NCI-H1436 treated with DMSO at 0.1 percent for 48 hours (cell line): Measurements from ENCODE around the gene MBD3.

ENCODE experiments used
- DNase-seq: peaks from one replicate; lab custom pipeline; 2025; lab: John Stamatoyannopoulos, UW

The MBD3 gene

DNA sequence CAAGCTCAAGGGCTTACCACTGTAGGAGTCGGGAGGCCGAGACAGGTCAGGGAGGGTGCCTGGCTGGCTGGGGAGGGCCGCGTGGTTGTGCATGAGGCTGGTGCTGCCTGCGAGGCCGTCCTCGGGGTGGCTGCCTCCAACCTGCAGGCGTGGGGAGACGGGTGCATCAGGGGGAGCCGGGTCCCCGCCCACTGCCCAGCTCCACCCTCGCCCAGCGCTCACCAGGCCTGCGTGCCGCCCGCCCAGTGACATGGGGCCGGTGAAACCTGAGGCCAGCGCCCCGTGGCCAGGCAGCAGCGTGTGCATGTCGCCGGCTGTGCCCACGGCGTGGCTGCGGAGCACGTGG is 26.4 kb upstream of the MBD3 start:
- DNase-seq, result no peak

DNA sequence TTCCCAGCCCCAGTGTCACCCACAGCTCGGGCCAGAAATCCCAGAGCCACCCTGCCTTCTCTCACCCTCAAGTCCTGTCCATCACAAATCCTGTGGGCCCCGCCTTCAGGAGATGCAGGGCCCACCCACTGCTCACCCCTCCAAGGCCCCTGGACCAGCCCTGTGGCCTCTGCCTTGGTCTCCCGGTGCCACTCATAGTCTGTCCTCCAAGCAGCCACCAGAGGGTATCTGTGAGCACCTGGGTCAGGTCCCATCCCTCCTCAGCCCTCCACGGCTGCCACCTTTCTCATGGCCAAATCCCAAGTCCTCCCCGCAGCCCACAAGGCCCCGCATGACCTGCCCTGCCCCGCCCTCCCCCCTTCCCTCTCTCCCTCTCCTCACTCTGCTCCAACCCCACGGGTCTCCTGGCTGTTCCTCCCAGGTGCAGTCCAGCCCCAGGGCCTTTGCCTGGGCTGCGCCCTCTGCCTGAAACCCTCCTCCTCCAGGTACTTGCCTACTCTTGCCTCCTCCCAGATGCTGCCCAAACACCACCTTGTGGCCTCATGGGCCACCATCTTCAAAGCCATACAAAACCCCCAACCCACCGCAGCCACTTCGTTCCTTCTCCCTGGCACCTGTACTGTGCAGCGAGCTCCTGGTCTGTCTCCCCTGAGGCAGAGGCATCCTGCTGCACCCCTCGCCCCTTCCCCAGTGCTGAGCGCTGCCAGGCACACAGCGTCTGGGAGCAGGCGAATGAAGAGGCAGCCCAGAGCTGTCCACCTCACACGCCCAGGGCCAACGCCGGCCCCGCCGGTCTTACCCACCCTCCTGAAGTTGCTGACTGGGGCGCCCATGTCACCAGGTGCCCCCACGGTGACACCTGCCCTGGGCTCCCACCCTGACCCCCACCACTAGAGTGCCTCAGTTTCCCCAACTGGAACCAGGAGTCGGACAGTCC is 25.8 kb upstream of the MBD3 start:
- DNase-seq, result no peak

DNA sequence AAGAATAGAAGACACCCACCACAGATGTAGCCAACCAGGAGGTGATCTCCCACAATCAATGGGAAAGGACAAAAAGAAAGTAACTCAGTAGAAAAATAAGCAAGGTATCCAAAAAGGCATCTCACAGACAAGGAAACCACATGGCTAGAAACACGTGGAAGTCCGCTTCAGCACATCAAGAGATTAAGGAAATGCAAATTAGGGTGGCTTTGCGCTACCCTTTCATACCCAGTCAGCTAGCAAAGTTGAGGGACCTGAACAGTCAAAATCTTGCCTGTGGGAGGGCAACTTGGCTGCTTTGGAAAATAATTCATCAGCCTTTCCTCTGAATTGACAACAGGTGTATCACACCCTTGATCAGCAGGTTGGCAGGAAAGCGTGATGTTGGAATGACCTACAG is 24.2 kb upstream of the MBD3 start:
- DNase-seq, result no peak

DNA sequence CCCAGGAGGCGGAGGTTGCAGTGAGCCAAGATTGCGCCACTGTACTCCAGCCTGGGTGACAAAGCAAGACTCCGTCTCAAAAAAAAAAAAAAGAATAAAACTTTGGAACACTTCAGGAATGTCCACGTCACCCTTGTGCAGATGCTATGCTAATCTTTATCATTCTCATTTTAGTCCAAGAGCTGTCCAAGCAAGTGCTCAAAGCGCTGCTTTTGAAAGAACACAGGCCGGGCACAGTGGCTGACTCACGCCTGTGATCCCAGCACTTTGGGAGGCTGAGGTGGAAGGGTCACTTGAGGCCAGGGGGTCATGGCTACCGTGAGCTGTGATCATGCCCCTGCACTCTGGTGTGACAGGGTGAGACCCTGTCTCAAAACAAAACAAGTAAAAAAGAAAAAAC is 23.7 kb upstream of the MBD3 start:
- no peak for DNase-seq

DNA sequence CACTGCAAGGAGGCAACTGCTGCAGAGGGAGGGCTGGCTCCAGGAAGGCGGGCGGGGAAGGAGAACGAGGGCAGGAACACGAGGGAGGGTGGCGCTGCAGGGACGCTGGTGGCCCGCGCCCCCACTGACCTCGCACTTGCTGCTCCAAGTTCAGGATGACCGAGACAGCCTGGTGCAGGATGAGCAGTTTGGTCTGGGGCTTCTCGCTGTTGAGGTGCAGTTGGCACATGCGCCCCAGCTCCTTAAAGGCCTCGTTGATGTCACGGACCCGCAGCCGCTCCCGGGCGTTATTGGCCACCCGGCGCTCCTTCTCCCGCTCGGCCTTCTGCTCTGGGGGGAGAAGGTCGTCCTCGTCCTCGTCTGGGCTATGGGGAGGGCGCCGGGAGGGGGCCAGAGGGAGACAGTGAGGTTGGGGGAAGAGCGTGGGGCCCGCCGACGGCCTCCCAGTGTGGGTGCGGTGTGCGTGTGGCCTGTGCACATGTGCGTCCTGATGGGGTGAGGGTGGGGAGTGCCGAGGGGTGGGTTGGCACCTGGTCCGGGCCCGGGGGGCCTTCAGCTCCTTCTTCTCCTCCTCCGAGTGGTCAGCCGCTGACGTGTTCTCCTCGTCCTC is 22.6 kb upstream of the MBD3 start:
- no peak for DNase-seq

DNA sequence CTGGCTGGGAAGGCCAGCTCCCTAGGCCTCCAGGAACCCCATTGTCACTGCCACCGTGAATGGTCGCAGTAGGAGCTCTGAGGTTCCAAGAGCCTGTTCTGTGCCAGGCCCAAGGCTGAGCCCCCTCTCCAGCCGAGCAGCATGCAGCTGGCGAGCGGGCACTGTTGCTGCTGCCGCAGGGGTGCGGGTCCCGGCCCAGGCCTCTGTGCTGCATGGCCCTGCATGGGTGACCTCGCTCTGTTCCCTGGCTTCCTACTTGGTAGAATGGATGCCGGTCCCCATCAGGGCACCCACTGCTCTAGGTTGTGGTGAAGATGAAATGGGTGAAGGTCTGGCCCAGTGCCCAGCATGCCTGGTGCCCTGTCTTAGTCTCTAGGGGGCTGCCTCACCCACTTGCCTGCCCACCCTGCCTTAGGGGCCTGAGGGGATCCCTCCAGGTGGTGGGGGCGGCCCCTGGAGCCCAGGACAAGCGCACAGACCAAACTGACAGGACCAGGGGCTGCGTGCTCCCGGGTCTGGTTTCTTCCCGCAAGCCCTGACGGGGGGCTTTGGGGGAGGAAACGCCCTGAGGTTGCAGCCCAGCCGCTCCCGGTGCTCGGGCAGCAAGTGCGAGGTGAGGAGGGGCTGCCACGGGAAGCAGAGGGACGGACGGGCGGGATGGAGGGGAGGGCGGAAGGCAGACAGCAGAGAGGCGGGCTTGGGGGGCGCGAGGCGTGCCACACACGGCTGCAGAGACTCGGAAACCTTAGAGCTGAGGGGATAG is 21.3 kb upstream of the MBD3 start:
- DNase-seq, result no peak

DNA sequence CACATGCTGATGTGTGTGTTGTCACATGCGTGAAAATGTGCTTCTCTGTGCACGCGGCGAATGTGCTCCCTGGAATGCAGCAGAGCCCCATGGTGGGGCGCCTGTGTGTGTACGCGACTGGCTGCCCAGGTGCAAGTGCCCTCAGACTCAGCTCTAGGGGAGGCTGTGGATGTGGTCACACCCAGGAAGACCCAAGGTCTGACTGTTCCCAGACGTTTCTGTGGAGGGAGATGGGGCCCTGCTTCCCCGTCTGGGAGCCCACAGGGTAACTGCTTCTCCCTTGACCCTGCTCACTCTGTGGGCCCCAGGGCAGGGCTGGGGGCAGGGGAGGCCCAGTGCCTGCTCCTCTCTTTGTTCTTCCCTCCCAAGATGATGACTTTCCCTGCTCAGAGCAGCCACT is 20.5 kb upstream of the MBD3 start:
- no peak for DNase-seq

DNA sequence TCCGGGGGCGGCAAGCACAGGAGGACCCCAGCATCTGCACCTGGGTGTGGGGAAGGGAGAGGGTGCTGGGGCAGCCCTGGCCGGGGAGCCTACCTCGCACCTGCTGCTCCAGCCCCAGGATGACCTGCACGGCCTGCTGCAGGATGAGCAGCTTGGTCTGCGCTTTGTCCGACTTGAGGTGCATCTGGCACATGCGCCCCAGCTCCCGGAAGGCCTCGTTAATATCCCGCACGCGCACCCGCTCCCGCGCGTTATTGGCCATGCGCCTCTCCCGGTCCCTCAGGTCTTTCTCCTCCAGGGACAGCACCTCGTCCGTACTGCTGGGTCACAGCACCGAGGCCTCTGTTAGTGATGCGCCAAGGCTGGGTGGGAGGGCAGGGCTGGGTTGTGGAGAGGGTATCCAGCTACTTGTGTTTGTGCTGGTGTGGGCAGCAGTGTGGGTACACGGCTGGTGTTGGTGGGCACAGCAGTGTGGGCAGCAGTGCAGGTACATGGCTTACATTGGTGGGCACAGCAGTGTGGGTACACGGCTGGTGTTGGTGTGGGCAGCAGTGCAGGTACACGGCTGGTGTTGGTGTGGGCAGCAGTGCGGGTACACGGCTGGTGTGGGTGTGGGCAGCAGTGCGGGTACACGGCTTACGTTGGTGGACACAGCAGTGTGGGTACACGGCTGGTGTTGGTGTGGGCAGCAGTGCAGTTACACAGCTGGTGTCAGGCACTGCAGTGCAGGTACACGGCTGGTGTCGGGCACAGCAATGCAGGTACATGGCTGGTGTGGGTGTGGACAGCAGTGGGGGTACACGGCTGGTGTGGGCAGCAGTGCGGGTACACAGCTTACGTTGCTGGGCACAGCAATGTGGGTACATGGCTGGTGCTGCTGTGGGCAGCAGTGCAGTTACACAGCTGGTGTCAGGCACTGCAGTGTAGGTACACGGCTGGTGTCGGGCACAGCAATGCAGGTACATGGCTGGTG is 19.7 kb upstream of the MBD3 start:
- DNase-seq, result no peak

DNA sequence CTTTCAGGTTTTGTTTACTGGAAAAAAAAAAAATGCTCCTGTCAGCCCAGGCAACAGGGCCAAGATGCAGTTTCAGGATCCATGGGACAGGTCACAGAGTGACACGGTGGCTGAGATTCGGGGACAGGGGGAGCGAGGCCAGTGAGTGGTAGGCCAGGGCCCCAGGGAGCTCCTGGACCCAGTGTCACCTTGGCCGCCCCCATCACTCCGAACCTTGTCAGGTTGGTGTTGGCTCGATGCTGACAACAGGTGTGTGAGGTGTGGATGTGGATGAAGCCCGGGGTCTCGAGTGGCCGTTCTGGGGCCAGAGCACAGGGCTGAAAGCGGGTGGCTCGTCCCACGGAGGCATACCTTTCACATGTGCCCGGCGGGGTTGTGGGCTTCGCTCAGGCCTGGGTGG is 18.7 kb upstream of the MBD3 start:
- DNase-seq, result no peak

DNA sequence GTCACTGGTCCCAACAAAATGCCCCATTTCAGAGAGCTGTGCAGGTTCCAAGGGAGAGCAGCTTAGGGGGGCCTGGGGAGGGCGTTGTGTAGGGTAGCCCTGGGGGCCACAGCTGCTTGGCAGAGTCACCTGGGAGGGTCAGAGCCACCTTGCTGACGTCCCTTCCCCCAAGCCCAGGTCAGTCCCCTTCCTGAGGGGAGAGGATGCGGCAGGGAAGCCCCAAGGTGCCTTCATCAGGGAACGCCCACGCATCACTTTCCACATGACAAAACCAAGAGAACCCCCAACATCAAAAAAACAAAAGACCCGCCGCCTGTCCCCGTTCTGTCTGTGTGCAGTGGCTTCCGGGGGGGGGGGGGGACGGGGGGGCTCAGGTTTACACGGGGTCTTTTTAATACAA is 17.9 kb upstream of the MBD3 start:
- DNase-seq, result no peak

DNA sequence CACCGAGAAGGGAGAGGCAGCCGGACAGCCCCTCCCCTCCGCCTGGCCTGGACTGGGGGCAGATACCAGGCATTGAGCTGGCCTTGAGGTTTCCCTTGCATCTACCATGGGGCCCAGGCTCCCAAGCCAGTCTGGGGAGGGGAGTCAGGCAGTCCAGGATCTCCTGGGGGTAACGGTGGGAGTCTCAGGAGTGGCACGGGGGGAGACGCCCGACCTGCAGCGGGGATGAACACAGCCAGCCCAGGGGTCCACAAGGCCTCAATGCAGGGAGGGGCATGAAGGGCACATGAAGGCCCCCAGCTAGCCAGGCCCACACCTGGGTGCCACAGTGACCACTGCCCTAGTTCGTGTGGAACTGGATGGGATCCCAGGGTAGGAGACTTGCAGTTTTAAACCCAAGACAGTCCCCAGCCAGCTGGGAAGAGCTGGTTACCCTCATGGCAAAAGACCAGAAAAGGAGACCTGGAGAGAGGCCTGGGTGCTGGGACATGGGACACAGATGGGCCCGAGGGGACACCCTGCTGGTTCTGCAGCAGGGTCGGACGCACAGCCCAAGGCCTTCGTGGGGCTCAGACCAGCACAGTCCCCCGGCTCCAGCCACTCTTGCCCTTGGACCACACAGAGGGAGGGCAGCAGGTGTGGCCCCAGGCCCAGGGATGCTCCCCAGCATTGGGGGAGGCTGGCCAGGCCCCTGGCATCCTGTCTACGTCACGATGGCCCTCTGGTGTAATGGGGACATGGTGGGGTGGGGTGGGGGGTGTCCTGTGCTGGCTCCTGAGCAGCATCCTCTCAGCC is 17.2 kb upstream of the MBD3 start:
- DNase-seq, result no peak

DNA sequence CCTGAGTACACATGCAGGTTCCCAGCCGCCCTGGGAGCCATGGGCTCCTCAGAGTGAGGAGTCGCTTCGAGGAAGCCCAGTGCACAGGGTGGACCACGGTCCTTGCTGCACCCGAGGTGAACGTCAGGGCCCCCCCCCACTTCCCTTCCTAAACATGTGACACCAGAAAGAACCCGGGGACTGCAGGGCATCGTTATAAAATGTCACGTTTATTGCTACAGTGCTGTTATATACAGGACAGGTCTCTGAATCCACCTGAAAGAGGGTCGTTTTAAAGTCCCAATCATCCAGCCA is 16.4 kb upstream of the MBD3 start:
- DNase-seq, result no peak

DNA sequence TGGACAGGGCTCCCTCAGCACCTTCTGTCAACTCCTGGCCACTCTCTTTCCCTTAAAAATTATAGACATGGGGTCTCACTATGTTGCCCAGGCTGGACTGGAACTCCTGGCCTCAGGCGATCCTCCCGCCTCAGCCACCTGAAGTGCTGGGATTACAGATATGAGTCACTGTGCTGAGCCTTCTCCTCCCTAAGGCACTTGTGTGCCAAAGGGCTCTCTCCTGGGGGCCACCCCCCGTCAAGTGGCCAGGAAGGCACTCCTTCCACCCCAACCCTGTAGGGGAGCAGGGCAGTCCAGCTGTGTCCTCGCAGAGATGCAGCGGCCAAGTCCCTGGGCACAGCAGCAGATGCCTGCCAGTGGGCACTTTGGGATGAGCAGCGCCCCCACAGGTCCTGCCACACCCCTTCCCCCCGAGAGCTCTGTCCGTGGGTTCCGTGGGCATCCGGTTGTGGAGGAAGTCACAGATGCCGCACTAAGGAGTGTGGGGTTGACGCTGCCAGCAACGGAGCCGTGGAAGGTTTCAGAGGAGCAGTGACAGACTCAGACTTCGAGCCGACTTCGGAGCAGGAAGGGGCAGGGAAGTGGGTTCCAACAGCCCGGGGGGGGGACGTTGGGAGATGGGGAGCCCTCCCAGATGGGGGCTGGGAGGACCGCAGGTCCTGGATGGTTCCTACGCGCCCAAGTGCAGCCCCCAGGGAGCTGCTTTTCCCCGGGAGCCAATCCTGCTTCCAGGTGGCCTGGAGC is 15.9 kb upstream of the MBD3 start:
- DNase-seq, result no peak

DNA sequence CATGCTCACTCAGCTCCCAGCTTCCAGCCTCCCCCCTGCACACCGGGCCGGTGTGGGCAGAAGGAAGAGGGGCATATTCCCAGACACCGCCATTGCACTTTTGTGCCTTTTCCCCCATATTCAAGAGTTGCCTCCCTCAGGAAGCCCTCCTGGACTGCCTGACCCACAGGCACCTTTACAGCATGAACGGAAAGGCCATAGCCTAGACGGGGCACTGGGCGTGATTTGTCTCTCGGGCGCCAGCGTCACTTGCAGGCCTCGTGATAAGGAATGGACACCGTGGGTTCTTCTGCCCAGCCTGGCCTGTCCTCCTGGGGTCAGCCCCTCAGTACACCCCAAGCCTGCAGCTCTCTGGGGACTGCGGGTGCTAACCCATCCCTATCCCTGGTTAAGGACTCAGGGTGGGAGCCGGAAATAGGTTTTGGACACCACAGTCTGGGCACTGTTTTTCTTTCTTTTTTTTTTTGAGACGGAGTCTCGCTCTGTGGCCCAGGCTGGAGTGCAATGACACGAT is 13.5 kb upstream of the MBD3 start:
- DNase-seq, result no peak

DNA sequence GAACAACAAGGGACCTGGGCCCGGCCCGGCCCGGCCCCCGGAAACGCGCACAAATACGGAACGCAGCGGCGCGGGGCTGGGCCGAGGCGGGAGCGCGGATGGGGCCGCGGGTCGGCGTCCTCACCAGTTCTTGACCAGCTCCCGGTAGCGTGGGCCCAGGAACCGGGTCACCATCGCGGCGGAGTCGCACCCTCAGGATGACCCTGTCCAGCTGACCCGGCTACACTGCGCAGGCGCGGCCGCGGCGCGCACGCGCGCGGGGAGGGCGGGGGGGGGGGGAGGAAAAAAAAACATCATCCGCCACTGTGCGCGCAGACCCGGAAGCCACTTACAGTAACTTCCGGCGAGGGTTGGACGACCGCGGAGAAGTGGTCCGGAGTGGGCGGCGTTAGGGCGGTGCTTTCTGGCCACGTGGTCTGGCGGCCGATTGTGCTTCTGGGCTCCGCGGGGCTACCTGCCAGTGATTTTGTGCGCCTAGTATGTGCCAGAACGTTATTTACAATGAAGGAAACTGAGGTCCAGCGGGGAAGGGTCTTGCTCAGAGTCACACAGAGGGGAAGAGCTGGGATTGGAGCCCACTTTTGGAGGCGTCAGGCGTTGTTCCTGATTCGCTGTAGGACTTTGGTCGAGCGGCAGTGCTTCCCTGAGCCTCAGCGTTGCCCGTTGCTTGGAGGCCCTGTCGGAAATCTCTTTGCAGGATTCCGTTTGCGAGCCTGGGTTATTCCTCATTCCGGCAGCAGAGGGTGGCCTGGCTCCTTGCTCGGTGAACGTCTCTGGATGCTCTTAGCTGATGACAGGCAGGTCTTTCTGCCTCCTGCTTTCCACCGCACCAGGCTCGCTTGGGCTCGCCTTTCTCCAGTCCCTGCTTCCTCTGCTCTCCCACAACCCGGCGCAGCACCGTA is 12.8 kb upstream of the MBD3 start, which contains the start of gene UQCR11:
Gene UQCR11 (minus strand): TSS at position 227 of the 902 bp plus-strand sequence. CDS start 53 bp downstream, at position 174.
- peak; percentile 81 for DNase-seq

DNA sequence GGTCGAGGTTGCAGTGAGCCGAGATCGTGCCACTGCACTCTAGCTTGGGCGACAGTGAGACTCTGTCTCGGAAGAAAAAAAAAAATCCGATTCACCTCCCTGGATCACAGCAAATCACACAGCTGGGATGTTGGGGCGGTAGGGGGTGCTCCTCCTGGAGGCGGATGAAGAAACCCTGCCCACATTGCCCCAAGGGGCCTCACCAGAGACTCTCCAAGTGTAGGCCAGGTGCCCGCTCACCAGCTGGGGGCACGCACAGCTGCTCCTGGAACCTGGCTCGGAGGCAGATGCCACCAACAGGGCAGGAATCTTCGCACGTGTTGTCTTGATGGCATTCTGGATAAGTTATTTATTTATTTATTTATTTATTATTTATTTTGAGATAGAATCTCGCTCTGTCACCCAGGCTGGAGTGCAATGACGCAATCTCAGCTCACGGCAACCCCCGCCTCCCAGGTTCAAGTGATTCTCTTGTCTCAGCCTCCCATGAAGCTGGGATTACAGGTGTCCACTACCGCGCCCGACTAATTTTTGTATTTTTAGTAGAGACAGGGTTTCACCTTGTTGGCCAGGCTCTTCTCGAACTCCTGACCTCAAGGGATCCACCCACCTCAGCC is 9.5 kb upstream of the MBD3 start:
- DNase-seq, result no peak

DNA sequence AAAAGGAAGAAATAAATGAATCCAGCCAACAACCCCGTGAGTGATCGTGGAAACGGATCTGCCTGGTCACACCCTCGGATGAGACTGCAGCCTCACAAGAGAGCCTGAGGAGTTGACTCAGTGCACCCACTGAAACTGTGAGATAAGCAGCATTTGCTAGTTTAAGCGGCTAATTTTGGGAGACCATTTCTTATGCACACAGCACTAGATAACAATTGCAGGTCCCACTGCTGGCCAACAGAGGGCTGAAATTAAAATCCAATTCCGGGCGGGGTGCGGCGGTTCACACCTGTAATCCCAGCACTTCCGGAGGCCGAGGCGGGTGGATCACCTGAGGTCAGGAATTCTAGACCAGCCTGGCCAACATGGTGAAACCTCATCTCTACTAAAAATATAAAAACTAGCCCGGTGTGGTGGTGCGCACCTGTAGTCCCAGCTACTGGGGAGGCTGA is 9.0 kb upstream of the MBD3 start:
- DNase-seq, result no peak

DNA sequence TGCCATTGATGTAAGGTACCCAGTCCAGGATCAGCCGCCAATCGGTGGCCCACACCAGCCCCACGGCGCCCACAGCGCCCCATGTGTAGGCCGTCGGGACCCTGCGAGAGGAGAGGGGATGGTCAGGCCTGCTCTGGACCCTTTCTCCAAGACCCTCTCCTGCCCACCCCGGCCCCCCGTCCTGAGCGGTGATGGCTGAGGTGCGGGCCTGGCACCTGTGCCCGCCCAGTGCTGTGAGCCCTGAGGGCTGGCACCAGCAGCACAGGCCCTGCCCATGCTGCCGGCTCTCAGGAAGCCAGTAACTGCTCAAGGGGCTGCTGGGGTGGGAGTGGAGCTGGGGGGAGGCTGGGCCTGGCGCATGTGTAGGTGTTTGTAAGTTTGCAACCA is 6.8 kb upstream of the MBD3 start:
- DNase-seq, result no peak
